ENCODE measurements around the gene GLYATL3.

GLYATL3 gene

DNA sequence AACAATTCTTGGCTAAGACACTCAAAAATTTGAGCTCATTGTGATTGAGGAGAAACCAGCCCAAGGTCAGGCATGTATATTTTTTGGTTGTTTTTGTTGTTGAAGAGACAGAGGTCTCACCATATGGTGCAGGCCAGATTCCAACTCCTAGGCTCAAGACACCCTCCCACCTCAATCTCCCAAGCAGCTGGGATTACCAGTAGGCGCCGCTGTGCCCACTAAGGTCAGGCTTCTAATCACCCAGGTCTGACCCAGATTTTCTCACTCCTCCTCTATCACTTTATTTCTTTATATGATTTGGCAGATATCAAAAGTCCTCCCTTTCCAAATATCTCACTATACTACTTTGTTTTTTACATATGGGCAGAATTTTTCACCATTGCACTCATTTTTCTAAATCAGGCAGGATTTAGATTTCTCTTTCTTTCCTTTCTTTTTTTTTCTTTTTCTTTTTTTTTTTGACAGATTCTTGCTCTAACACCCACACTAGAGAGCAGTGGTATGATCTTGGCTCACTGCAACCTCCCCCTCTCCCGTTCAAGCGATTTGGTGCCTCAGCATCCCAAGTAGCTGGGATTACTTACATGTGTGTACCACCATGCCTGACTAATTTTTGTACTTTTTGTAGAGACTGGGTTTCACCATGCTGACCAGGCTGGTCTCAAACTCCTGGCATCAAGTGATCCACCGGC, 49.0 kb downstream of the GLYATL3 start:
- DNase-seq, result no peak

DNA sequence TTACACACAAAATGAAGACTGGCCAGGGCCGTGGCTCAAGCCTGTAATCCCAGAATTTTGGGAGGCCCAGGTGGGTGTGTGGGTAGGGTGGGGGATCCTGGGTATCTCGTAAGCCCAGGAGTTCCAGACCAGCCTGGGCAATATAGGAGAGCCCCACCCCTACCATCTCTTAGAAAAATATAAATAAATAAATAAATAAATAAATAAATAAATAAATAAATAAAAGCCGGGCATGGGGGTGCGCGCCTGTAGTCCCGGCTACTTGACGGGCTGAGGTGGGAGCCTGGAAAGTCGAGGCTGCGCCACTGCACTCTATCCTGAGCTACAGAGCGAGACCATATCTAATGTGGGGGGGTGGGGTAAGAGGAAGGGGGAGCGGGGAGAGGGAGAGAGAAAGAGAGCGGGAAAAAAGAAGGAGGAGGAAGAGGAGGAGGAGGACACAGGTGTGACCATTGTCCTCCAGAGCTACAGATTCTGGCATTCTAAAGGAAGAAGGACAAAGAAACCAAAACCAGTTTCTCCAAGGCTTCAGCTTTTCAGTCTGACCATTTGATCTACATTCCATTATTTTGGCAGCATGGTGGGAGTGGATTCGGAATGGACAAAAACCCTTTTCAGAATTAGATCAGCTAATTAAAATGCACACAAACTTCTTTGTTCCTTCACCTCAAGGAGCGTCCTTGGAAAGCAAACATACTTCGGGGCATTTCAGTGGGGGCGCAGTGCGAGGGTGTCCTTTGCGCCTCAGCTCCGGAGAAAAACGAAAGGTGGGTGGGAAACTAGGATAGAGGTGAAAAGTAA, 50.2 kb downstream of the GLYATL3 start:
- DNase-seq, result no peak

DNA sequence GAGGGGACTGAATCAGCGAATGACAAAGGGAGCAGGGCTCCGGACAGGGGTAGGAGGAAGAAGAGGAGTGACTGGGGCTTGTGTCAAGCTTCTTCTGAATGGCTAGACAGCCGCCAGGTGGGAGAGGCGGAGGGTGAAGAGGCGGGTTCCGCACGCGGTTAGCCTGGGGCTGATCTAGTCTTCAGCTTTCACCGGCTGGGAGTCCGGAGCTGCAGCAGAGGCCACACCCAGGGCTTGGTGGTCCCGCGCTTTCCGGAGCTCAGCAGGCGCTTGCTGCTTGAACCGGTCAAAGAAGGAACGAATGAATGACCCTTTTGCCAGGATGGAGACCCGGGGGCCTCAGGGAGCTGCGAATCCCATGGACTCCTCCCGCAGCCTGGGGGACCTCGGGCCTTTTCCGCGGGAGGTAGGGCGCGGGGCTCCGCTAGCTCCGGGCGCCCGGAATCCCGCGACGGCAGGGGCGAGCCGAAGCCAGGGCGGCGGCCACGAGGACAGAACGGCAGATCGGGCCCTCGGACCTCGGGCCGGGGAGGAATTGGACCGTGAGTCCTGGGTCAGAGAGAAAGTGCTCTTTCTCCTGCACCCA, 50.9 kb downstream of the GLYATL3 start, which contains the start of gene C6orf141:
TSS of gene C6orf141 (plus strand) at position 177 of the 586 bp plus-strand sequence. CDS start at position 302, 125 bp downstream.
- peak; percentile 48 for DNase-seq

DNA sequence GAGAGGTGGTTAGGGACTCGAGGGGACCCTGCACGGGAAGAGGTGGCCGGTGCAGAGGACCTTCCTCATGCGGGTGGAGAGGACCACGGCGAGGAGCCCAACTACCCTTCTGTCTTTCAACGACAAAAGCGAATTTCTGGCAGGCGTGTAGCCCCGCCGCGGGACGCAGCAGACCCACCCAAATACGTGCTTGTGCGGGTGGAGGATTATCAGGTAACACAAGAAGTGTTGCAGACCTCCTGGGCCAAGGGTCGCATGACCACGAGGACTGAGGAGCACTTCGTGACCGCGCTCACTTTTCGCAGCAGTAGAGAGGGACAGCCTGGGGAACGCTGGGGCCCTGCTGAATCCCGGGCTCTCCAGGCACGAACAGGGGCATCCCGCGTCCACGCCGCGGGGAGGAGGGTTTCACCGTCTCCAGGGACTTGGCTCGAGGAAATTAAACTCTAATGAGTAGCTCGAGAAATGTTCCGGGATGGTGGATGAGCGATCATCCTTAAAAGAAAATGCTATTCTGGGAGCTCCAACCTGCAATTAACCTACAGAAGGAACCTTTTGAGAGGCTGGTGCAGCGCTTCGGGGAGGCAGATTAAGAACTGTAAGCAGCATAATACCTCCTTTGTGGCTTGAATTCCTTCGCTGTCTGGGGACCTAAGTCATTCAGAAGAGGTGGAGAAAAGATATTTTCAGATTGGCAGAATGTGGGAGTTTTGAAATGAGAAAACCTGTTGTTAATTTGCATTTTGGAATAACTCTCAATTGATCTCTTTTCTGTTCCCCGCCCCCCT, 51.5 kb downstream of the GLYATL3 start:
- peak; percentile 36 for DNase-seq

DNA sequence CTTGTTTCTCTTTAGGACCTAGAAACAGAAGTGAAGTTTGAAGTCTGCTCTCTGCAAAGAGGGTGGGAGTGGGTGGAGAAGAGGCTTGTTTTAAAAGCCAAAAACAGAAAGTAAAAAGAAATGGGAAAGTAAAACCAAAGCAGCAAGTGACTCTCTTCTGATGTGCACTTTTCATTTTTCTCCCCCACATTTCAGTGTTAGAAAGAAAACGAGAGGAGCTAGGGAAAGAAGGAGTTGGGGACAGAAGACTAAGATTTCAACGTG, 52.1 kb downstream of the GLYATL3 start:
- DNase-seq, result no peak

DNA sequence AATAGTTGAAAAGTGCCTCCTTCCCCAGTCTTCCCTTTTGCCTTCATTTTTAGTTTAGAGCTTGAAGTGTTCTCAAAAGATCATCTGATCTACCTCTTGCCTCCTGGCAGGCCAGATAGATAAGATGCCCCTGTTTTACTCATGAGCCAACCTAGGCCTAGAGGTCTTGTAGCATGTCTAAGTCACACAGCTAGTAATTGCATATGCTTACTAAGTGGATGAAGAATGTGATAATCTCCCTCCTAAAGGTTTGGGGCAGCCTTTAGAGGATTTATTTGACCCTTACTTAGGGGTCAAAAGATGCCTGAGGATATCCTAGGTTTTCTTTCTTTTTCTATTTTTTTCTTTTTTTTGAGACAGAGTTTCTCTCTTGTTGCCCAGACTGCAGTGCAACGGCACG, 52.9 kb downstream of the GLYATL3 start:
- peak; percentile 49 for DNase-seq

DNA sequence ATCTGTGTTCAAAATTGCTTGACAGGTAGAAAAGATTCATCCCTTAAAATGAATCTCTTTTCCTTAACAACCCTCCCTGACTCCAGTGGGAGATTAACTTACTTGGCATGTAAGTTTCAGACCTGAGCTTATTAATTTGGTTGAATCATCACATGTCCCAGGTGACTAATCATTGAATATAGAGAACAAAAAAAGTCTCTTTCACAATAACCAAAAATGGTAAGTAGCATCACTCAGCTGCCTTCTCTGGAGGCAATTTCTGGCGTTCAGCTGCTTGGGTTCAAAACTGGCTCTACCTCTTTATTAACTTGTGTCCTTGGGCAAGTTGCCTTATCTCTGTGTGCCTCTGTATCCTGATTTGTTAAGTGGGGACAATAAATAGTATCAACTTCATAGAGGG, 53.7 kb downstream of the GLYATL3 start:
- DNase-seq, result peak; percentile 90

DNA sequence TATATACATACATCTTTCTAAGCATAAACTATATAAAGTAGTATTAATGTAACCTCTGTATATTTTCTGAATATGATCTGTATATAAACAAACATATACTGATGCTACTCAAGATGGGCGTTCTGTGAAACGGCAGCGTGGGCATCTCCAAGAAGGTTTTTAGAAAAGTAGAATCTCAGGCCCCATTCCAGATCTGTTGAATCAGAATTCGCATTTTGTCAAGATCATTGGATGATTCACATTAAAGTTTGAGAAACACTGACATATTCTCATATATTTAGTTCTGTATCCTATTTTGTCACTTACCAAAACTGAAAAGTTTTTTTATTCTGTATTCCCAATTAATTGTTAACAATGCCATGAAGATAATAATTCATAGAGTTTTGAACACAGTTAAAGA, 56.2 kb downstream of the GLYATL3 start:
- DNase-seq, result no peak

DNA sequence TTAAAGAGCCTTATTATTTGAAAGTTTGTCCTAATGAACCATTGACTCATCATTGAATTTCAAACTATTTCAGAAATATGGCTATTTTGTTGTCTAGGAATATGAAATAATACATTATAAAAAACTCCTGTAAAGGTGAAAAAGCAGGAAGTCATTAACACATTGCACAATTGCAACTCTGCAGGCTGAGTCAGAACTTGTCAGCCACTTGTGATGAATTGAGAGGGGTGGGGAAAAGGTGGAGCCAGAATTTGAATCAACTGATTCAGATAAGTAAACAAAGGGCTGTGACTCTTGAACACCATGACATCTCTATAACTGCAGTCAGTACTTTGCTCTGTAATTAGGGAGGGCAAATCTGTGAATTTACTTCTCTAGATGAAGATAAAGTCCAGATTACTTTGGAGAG, 56.7 kb downstream of the GLYATL3 start:
- peak; percentile 90 for DNase-seq

DNA sequence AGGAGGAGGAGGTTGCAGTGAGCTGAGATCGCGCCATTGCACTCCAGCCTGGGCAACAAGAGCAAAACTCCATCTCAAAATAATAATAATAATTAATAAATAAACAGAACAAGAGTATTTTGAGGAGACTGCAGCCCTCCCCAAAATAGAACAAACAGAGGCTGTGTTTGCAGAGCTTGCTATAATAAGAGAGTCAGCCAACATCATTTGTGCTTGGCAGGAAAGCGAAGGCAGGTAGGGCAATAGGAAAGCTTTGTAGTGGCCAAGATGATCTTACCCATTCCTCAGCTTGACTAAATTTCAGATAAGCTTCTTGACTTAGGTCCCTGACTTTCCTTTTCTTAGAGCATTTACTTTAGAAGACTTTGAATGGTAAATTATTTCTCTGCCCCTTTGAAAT, 57.5 kb downstream of the GLYATL3 start:
- DNase-seq, result no peak

DNA sequence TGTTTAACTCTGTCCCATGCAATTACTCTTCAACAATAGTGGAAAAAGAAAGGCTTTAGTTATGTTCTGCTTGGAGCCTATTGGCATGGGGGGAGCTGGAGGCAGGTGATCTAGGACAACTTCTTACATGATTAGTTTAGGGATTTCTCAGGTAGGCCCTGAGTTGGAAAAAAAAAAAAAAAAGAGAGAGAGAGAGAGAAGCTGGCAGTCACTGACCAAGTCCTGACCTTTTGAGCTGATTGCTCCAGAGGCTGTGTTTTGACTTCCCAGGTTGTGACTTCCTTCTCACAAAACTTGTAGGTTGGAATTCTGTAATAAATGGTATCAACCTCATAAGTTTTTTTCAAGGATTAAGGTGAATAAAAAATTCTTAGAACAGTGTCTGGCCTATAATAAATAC, 58.5 kb downstream of the GLYATL3 start:
- no peak for DNase-seq

DNA sequence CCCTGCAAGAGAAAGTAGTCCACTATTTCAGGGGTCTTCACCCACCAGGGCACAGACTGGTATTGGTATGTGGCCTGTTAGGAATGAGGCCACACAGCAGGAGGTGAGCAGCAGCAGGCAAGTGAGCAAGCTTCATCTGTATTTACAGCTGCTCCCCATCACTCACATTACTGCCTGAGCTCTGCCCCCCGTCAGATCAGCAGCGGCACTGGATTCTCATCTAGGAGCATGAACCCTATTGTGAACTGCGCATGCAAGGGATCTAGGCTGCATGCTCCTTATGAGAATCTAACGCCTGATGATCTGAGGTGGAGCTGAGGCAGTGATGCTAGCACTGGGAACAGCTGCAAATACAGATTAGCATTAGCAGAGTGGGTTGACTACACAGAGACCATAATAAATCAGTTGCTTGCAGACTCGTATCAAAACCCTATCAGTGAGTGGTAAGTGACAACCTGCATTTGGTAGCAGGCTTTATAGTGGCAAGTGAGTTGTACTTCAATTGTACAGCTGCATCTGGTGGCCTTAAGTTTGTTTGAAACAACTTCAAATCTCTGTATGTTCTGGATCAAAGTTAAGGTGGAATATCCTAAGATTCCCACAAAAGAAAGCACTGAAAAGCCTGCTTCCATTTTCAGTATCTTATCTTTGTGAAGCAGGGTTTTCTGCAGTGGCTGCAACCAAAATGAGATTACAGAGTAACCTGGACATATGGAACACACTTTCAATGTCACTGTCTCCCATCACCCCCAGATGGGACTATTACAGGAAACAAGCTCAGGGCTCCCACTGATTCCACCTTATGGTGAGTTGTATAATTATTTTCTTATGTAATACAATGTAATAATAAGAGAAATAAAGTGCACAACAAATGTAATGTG, 63.5 kb downstream of the GLYATL3 start:
- no peak for DNase-seq

DNA sequence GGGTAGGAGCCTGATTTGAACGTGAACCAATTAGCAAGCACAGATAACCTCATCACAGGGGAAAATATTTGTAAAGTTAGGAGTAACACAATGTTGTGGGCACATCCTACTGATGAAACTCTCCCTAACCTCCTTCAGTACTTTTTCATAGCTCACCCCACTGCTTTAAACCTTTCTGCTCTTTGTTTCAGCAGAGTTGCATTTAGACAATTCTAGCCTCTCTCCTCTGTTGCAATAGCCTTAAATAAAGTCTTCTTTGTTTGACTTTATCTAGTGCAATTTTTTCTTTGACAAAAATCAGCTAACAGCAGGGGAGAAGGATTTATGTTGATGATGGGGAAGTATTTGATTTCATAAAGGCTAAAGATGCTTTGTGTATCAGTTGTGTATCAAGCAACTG, 64.8 kb downstream of the GLYATL3 start:
- DNase-seq, result no peak

DNA sequence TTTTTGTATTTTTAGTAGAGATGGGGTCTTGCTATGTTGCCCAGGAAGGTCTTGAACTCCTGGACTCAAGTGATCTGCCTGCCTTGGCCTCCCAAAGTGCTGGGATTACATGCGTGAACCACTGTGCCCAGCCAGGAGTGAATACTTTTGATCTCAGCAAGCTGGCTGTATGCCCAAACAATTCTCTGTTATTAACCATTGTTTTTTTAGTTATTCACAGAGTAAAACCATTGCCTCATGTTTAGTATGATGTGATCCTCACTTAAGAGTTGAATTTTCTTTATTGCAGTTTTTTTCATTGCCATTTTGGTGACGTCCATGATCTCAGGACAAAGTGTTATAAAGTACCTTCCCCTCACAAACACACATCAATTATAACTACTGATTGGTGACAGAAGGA, 65.5 kb downstream of the GLYATL3 start:
- DNase-seq, result no peak

DNA sequence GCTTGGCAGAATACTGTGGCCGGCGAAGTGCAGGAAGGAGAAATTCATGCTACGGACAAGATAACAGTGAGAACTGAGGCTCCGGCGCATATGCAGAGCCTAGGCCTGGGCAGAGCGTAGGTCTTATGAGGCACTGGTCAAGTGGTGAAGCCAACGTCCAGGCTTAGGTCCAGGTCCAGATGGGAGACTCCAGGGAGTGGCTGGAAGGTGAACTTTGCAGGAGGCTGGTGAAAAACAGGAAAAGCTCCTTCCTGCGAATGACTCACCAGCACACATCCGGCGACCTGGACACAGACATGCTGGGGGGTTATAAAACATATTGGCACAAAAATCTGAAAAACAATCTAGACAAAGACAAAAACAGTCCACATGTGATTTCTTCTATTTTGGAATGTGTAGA, 66.1 kb downstream of the GLYATL3 start:
- peak; percentile 21 for DNase-seq

DNA sequence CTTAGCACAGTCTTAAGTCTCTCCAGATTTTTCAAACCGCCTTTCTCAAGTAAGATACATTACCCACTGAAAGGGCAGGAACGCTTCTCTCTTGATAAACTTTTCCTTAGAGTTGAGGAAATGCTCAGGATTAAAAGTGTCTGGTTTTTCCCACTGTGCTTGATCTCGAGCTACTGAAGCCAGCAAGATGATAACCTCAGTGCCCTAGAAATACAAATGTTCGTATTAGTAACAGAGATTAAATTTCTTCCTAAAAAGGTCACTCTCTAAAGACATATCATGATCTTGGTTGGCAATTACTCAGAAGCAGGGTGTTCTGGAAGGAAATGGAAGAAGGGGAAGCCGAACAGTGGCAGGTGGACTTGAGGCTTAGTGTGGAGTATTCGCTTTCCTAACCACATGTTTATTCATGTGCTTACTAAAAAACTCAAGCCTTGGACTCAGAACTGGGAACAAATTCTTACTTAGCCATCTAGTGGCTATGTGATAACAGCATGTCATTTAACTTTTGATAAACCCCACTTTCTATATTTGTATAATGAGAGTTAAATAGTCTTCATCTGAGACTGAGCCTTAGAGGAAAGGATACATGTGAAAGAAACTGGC, 70.9 kb downstream of the GLYATL3 start:
- peak; percentile 67 for DNase-seq

DNA sequence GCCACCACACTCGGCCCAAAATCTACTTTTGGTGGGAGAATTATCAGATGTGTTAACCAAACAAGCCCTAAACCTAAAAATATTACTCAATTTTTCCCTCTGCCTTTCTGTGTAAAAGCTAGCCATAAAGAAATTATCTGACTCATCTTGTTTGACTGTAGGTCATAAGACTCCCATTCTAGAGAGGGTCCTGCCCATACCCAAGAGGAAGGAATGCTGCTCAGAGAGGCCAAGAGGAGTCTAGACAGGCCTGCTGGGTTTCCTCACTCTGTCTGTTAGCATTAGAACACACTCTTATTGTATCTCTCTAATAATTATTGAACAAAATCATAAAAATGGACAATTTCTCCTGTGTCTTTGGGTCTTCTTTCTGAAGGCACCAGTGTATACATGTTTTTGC, 76.9 kb downstream of the GLYATL3 start:
- no peak for DNase-seq
